T-helper 2 cell treated with Interferon-gamma antibody and Interleukin-4, amounts not matched to agents 5 μg/mL and 100 μg/mL, for 36 hours (primary cell): ENCODE data around the gene GRIP1.

ENCODE experiments used
- DNase-seq: peaks from one replicate; pipeline ENCODE4 v3.0.0; 2021; ENCODE audit warnings: low spot score
- H3K27ac Mint-ChIP-seq: one replicate; pipeline ENCODE4 v1.8.0; 2021; ENCODE audit warnings: mild to moderate bottlenecking, mixed read lengths
- H3K27me3 Mint-ChIP-seq: one replicate; pipeline ENCODE4 v1.8.0; 2021; ENCODE audit warnings: low read depth, mixed read lengths
- H3K36me3 Mint-ChIP-seq: one replicate; pipeline ENCODE4 v1.8.0; 2021; ENCODE audit warnings: low read depth, mixed read lengths
- H3K4me1 Mint-ChIP-seq: one replicate; pipeline ENCODE4 v1.8.0; 2021; ENCODE audit warnings: low read depth, mixed read lengths
- H3K4me3 Mint-ChIP-seq: one replicate; pipeline ENCODE4 v1.8.0; 2022; ENCODE audit warnings: mild to moderate bottlenecking, moderate library complexity, mixed read lengths
- H3K9me3 Mint-ChIP-seq: one replicate; pipeline ENCODE4 v1.8.0; 2021; ENCODE audit warnings: mixed read lengths

GRIP1 gene

DNA sequence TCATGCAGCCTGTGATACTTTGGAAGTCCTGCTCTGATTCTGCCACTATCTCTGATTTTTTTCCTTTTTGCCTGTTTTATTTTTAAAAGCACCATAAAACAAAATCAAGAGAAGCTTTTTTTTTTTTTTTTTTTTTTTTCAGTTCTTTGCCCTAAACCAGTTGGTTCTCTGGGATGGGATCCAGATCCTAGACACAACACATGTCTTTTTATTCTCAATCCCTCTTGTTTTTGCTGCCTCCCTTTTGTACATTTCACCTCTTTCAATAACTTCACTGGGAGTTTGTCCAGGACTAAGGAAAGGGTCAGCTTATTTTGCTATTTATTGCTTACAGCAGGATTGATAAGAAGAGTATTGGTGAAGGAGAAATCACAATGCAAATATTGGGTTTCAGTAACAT is 139.4 kb downstream of the GRIP1 start:
- no peak overlapping the region for H3K4me3 Mint-ChIP-seq
- no peaks in the 10 kb centered on the region for H3K9me3 Mint-ChIP-seq
- no peaks in the 10 kb centered on the region for H3K36me3 Mint-ChIP-seq
- H3K4me1 Mint-ChIP-seq, result no peaks in the 10 kb centered on the region
- DNase-seq, result no peak
- H3K27me3 Mint-ChIP-seq, result no peaks in the 10 kb centered on the region
- H3K27ac Mint-ChIP-seq, result no peak overlapping the region

DNA sequence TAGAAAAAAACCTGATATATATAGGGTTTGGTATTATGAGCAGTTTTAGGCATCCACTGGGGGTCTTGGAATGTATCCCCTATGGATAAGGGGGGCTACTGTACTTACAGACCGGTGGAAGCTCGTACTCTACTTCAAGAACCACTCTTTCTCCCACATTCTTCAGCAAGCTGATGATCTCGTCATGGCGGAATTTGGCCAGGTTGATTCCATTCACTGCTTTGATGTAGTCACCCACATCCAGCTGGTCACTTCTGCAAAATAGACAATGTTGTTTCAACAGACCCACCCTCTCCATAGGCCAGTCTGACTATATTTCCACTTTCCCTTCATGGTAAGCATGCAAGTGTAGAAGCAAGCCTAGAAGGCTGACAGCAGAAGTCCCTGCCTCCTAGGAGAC is 139.9 kb downstream of the GRIP1 start:
- no peak overlapping the region for H3K4me3 Mint-ChIP-seq
- no peak overlapping the region for H3K27ac Mint-ChIP-seq
- H3K36me3 Mint-ChIP-seq, result no peaks in the 10 kb centered on the region
- no peak for DNase-seq
- H3K9me3 Mint-ChIP-seq, result no peaks in the 10 kb centered on the region
- H3K4me1 Mint-ChIP-seq, result no peaks in the 10 kb centered on the region
- H3K27me3 Mint-ChIP-seq, result no peaks in the 10 kb centered on the region

DNA sequence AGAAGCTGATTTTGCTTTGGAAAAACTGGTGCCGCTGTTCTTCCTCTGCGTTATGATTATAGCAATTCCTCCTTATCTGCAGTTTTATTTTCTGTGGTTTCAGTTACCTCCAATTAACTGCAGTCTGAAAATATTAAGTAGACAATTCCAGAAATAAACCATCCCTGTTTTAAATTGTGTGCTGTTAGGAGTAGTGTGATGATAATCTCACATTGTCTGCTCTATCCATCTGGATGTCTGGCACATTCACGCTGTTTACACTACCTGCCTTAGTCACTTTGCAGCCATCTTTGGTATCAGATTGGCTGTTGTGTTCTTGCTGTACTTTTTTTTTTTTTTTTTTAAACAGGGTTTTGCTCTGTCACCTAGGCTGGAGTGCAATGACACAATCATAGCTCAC is 141.0 kb downstream of the GRIP1 start:
- H3K36me3 Mint-ChIP-seq, result no peaks in the 10 kb centered on the region
- H3K27me3 Mint-ChIP-seq, result no peaks in the 10 kb centered on the region
- DNase-seq, result no peak
- H3K27ac Mint-ChIP-seq, result no peak overlapping the region
- H3K4me3 Mint-ChIP-seq, result no peak overlapping the region
- H3K9me3 Mint-ChIP-seq, result no peaks in the 10 kb centered on the region
- H3K4me1 Mint-ChIP-seq, result no peaks in the 10 kb centered on the region

DNA sequence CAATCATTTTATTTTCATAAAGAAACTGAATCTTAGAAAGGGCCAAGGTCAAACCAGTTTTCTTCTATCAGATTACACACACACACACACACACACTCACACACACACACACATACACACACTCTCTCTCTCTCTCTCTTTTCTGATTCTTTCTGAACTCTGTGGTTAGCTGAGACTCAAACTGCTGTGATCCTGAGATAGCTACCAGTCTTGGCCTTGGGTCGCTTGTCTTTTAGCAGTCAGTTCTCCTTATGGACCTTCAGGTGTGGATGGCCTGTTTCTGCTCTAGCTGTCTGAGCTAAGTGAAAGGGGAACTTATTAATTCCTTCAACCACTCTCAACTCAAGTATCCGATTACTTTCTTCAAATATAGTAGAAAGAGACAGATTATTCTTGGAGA is 145.1 kb downstream of the GRIP1 start:
- no peaks in the 10 kb centered on the region for H3K9me3 Mint-ChIP-seq
- H3K4me3 Mint-ChIP-seq, result no peak overlapping the region
- no peaks in the 10 kb centered on the region for H3K36me3 Mint-ChIP-seq
- no peaks in the 10 kb centered on the region for H3K27me3 Mint-ChIP-seq
- H3K4me1 Mint-ChIP-seq, result no peaks in the 10 kb centered on the region
- no peak for DNase-seq
- H3K27ac Mint-ChIP-seq, result no peak overlapping the region

DNA sequence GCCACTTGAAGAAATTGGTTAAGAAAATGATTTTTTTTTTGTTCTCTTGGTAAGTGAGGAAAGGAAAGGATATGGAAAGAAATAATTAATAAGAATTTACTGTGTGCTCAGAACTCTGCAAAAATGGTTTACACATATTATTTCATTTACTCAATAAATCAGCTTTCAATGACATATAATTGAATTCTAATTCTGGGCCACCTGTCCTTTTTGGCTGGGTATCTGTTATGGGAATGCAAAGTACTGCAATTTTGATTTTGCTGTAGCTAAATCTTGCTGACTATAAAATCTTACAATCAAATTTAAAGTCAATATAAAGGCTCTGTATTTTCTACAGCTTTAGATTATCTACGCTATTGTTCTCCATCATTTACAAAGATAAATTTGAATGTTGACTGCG is 147.1 kb downstream of the GRIP1 start:
- H3K36me3 Mint-ChIP-seq, result no peaks in the 10 kb centered on the region
- H3K4me3 Mint-ChIP-seq, result no peak overlapping the region
- no peak for DNase-seq
- no peaks in the 10 kb centered on the region for H3K9me3 Mint-ChIP-seq
- no peaks in the 10 kb centered on the region for H3K4me1 Mint-ChIP-seq
- no peaks in the 10 kb centered on the region for H3K27me3 Mint-ChIP-seq
- H3K27ac Mint-ChIP-seq, result no peak overlapping the region

DNA sequence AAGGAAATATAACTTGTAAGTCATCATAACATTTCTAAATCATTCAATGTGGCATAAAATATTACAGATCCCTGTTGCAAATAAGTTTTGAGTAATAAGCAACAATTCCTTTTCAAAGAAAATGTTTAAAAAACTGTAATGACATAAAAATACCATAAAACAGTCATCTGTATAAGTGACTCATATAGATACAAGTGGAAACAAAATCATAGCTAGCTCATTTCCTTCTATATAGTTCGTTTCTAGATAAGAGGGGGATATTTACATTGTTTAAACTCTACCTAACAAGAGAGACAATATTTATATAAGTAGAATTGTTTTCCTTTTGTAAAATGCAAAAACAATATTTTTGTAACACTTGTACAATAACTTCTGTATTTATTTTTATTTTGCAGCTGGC is 148.9 kb downstream of the GRIP1 start:
- no peak for DNase-seq
- no peaks in the 10 kb centered on the region for H3K27me3 Mint-ChIP-seq
- H3K4me3 Mint-ChIP-seq, result no peak overlapping the region
- no peaks in the 10 kb centered on the region for H3K4me1 Mint-ChIP-seq
- H3K27ac Mint-ChIP-seq, result no peak overlapping the region
- H3K36me3 Mint-ChIP-seq, result no peaks in the 10 kb centered on the region
- no peaks in the 10 kb centered on the region for H3K9me3 Mint-ChIP-seq

DNA sequence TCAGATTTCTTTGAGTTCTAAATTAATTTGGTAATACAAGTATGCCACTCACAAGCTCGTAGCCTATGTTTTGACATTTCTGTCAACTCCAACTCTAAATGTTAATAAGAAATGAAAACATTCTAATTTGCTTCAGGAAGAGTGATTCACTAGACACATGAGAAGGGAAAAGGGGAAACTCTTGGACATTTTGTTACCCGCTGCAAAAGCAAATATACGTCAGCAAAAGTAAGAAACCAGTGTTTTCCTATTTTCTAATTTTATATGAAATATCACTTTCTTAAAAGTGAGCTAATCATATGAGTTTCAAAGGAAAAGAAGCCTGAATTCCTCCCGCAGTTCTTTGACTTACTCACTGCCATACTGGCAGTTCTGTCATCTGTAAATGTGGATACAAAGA is 162.3 kb downstream of the GRIP1 start:
- Mint-ChIP-seq H3K4me1 (no peaks in the 10 kb centered on the region), H3K9me3 (no peaks in the 10 kb centered on the region), H3K27me3 (no peaks in the 10 kb centered on the region), H3K4me3 (no peak overlapping the region), H3K27ac (no peak overlapping the region), H3K36me3 (no peaks in the 10 kb centered on the region)
- no peak for DNase-seq

DNA sequence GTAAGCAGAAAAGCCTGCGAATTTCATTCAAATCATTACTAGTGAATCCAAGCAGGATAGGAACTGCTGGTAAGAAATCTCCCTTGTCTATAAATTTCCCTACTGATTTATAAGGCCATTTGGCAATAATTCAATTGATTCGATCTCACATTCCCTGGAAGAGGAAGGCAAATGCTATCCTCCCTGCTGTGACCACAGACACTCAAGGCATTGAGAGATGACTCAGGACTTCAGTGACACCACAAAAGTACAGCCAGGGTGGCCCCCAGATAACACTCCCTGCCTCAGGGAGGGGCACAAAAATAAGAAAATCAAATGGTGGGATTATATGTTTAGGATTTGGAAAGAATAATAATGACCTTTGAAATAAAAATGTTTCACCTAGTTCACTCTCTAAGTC is 162.7 kb downstream of the GRIP1 start:
- no peak for DNase-seq
- no peaks in the 10 kb centered on the region for H3K27me3 Mint-ChIP-seq

DNA sequence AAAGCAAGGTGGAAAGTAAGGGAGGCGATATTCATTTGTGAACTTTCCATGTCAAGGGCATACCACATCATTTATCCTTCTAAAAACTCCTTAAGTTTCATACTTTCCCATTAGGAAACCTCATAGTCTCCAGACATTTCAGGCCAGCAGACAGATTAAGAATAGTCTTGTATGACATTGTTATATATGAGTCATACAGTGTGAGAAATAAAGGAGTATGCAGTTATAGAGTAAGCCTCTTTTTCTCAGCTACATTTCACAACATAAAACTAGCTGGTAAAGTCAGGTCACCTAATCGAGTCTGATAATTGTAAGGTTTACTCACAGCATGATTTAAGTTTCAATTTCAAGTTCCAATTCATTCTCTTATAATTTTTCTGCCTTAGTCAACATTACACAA is 164.3 kb downstream of the GRIP1 start:
- H3K4me3 Mint-ChIP-seq, result no peak overlapping the region

More for the DNA sequence above, 162.7 kb downstream of the GRIP1 start:
- Mint-ChIP-seq H3K9me3 (no peaks in the 10 kb centered on the region), H3K36me3 (no peaks in the 10 kb centered on the region), H3K4me3 (no peak overlapping the region), H3K27ac (no peak overlapping the region), H3K4me1 (no peaks in the 10 kb centered on the region)

DNA sequence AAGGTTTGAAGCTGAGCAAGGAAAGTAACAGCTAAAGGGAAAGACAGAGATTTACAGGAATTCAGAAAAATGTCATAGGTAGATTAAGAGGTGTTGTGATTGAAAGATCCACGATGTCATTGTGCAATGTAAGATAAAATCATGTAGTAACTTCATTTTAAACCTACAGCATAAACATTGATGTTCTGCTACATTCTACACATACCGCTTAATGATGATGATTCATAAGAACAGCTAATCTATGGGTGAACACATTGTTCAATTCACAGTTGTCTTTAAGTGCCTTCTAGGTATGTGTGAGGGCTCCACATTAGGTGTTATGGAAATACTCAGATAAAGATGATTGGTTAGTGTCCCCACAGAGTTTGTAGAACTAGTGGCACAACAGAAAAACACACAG is 170.9 kb downstream of the GRIP1 start:
- H3K36me3 Mint-ChIP-seq, result no peaks in the 10 kb centered on the region
- no peaks in the 10 kb centered on the region for H3K4me1 Mint-ChIP-seq

More for the DNA sequence above, 164.3 kb downstream of the GRIP1 start:
- Mint-ChIP-seq H3K9me3 (no peaks in the 10 kb centered on the region), H3K4me1 (no peaks in the 10 kb centered on the region), H3K27me3 (no peaks in the 10 kb centered on the region), H3K36me3 (no peaks in the 10 kb centered on the region), H3K27ac (no peak overlapping the region)
- DNase-seq, result no peak

DNA sequence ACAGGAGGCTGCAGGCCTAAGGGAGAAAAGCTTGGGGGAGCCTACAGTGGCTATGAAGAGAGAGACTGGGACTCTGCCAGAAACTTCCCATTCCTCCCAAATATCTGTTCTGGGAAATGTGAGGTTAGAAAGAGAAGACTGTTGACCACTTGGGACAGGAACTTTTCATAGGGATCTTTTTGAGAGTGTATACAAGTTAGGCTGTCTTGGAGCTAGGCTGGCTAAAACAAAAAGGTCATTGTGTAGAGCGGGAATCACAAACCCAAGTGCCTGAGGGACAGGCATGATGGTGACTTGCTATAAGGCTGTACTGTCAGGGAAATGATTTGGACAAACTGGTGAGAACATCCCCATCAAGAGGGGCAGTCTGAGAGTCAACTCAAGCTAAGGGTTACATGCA is 175.1 kb downstream of the GRIP1 start:
- H3K27ac Mint-ChIP-seq, result no peak overlapping the region
- H3K4me3 Mint-ChIP-seq, result no peak overlapping the region
- H3K36me3 Mint-ChIP-seq, result no peaks in the 10 kb centered on the region
- no peaks in the 10 kb centered on the region for H3K4me1 Mint-ChIP-seq
- DNase-seq, result no peak
- no peaks in the 10 kb centered on the region for H3K9me3 Mint-ChIP-seq
- H3K27me3 Mint-ChIP-seq, result no peaks in the 10 kb centered on the region

More for the DNA sequence above, 170.9 kb downstream of the GRIP1 start:
- no peak for DNase-seq
- Mint-ChIP-seq H3K9me3 (no peaks in the 10 kb centered on the region), H3K27me3 (no peaks in the 10 kb centered on the region), H3K27ac (no peak overlapping the region), H3K4me3 (no peak overlapping the region)

DNA sequence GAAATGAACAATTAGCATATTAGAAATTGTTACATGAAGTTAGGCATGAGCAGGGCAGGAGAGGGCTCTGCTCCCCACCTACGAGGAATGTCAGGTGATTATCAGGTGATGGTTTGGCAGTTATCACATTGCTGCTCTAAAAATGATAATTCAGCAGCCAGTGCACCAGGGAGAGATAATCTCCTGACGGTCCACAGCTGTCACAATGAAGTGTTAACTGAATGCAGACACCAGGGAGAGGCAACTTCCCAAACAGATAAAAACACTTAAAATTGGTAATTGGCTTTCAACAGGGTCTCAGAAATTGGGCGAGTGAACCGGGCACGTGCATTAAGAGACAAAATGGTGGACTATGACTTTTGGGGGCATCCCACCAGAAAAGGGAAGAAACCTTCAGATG is 176.0 kb downstream of the GRIP1 start:
- no peak overlapping the region for H3K27ac Mint-ChIP-seq
- no peaks in the 10 kb centered on the region for H3K4me1 Mint-ChIP-seq
- H3K27me3 Mint-ChIP-seq, result no peaks in the 10 kb centered on the region
- H3K36me3 Mint-ChIP-seq, result no peaks in the 10 kb centered on the region
- no peaks in the 10 kb centered on the region for H3K9me3 Mint-ChIP-seq
- no peak for DNase-seq
- H3K4me3 Mint-ChIP-seq, result no peak overlapping the region

DNA sequence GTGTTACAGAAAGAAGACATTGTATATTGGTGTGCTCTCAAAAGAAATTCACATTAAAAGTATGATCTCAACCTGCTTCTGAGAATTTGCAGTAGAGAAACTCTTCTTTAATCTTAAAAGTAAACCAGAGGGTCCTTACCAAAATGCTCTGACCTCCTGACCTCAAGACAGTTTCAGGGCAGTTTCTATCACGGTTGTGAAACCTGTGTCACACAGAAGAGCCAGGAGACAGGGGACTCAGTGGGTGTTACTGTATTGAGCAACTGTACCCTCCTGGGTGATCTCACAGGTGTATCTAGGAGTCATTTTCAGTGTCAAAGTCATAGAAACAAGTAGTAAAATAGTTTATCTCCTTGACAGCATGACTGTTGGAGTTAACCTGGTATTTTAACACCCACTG is 178.0 kb downstream of the GRIP1 start:
- DNase-seq, result no peak
- peaks cover 5% of the 10 kb centered on the region for H3K27me3 Mint-ChIP-seq
- no peak overlapping the region for H3K4me3 Mint-ChIP-seq
- no peaks in the 10 kb centered on the region for H3K4me1 Mint-ChIP-seq
- H3K36me3 Mint-ChIP-seq, result no peaks in the 10 kb centered on the region
- no peaks in the 10 kb centered on the region for H3K9me3 Mint-ChIP-seq
- H3K27ac Mint-ChIP-seq, result no peak overlapping the region

DNA sequence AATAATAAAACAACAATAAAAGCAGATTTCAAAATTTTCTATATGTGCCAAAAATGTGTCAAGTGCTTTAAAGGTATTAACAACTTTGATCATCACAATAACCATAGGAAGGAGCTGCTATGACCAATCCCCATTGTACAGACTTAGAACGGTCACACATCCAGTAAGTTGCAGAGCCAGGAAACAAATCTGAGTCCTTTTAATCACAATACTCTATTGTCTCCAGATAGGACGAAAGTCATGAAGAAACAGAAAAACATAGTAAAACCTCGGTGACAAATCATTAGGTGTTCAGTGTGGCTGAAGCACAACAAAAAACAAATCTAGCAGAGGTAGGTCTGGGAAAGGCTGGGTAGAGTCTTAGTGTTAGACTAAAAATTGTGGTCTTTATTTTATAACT is 178.8 kb downstream of the GRIP1 start:
- DNase-seq, result no peak

DNA sequence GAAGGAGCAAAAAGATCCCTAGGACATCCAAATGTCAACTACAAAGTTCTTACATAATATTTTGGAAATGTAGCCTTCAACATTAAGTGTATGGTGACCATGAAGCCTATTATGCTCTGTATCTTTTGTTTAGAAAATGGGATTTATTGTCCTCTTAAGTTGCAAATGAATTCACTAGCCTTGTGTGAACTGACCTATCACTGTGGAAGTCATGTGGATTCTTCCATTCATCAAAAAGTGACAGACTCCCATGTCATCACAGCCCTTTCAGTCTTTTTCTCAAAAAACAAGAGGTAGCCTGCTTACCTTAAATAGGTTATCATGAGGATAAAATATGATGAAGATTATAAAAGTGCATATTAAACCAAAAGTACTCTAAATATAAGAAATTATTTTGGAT is 179.9 kb downstream of the GRIP1 start:
- no peak for DNase-seq
- H3K4me1 Mint-ChIP-seq, result no peaks in the 10 kb centered on the region
- no peaks in the 10 kb centered on the region for H3K36me3 Mint-ChIP-seq
- no peak overlapping the region for H3K4me3 Mint-ChIP-seq
- H3K9me3 Mint-ChIP-seq, result no peaks in the 10 kb centered on the region
- peaks cover 5% of the 10 kb centered on the region for H3K27me3 Mint-ChIP-seq
- H3K27ac Mint-ChIP-seq, result no peak overlapping the region

More for the DNA sequence above, 178.8 kb downstream of the GRIP1 start:
- H3K36me3 Mint-ChIP-seq, result no peaks in the 10 kb centered on the region
- H3K27ac Mint-ChIP-seq, result no peak overlapping the region
- H3K27me3 Mint-ChIP-seq, result peaks cover 5% of the 10 kb centered on the region
- no peaks in the 10 kb centered on the region for H3K9me3 Mint-ChIP-seq
- no peaks in the 10 kb centered on the region for H3K4me1 Mint-ChIP-seq
- no peak overlapping the region for H3K4me3 Mint-ChIP-seq
